Measurements from ENCODE around the gene AKNA. TPM values are rescaled to one million over a fixed set of nuclear protein-coding genes. Genes with fewer than 3 reads are reported as not detected.
"Not testable (repeated sequence)": the region's sequence is repeated elsewhere in the genome, so short reads cannot be mapped to it uniquely, and the experiment has no call there.

Gene AKNA
- total RNA-seq, 1 experiment from 2014 or later: 36.2 TPM

- no peak for DNase-seq (ENCODE audit: extremely low read depth, low read depth)
Observed at GRCh38 chr9:114344692-114345091, 43.1 kb downstream of the AKNA start.

GRCh38 chr9:114344188-114344566 lies 43.6 kb downstream of the AKNA start:
- no peak for DNase-seq (ENCODE audit: extremely low read depth, low read depth)

DNA sequence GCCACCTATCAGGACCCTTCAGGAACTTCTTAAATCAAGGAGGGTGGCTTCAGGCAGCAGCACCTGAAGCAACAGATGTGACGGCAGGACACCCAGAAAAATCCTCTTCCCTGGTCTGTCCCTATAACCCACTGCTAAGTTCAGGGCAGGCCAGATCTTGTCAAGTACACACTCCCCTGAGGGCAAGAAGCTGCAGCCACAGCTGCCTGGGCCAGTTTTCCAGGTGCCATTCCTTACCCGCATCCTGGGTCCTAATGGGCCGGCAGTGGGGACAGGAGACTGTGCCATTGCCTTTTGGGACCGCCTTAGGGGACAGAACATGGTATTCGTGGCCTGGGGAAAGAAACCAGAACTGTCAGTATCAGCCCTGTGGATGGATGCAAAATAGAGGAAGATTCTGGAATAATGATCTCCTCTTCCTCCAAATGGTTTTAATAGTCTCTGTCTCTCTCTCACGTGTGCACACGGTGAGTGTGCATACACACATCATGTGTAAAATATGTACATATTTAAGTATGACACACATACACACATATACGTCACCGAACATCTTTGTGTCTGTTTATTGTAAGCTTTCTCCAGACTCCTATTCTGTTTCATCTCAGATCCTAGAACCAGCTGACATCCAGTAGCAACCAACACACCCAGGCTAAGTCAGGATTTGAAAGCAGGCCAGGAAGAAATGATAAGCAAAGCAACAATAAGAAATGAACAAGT lies 44.2 kb downstream of the AKNA start:
- no peak for DNase-seq (ENCODE audit: extremely low read depth, low read depth)

DNA sequence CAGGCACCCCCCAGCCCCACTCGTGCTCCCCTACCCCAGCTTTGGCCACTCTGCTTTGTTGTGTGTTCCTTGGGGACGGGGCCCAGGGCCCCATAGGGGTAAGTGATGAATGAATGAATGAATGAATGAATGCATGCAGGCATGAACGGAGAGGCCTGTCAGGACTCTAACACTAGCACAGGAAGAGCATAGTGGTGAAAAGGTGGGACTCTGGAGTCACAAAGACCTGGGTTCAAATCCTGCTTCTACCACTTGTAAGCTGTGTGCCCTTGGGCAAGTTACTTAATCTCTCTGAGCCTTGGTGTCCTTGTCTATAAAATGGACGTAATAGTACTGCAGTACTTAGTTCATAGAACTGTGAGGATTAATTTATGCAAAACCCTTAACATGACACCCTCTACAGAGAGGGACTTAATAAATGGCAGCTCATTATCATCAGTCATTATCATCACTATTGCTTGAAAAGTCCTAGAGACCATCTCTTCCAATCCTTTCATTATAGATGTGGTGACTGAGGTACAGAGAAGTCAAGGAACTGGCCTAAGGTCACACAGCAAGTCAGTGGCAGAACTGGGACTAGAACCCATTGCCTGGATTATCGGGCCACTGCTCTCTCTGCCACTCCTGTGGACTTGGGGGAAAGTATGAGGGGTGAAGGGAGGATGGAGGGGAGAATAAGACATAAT lies 44.9 kb downstream of the AKNA start:
- no peak for DNase-seq (ENCODE audit: extremely low read depth, low read depth)

DNA sequence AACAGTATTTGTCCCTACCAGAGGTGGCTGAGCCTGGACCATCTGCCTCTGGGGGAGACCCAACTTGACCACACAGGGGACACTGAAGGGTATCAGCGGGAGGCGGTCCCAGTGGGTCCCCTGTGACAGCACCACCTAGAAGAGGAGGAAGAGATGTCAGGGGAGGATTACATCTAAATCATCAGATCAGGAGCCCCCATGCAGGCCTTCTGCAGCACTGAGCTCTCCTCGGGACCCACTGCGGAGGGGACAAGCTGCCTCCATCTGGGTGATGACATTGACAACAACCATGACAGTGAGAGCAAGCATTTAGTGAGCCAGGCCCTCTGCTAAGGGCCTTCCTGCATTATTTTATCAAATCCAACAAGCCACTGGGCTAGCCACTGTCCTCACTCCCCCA lies 45.8 kb downstream of the AKNA start:
- no peak for DNase-seq (ENCODE audit: extremely low read depth, low read depth)

DNA sequence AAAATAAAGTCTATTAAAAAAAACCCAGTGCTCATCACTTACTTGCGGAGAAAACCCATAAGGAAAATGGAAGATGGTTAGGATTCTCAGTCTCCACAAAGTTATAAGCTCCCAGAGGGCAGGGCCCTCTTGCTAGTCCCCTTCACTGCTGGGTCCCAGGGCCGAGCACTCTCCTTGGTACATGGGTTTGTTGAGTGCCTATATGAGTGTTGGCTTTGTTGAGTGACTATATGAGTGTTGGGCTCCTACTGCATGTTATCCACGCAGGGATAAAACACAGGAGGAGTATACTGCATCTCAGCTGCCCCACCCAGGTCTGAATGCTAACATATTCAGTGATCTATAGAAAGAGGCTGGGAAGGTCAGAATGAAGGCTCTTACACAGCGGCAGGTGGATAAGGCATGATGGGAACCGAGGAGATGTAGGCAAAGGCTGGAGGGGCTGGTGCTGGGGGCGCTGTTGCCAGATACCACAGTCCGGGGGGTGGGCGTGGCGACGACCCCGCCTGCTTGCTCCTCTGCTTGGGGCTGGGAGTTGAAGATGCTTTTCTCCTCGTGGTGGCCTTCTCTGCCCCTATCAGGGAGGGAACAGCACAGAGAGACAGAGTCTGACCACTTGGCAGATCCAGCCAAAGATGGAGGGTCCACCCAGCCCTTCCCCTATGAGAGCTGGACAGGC lies 46.5 kb downstream of the AKNA start:
- no peak for DNase-seq (ENCODE audit: extremely low read depth, low read depth)

- peak; percentile 26 for DNase-seq (ENCODE audit: extremely low read depth, low read depth)
Observed at GRCh38 chr9:114339130-114339908, 48.5 kb downstream of the AKNA start.

DNA sequence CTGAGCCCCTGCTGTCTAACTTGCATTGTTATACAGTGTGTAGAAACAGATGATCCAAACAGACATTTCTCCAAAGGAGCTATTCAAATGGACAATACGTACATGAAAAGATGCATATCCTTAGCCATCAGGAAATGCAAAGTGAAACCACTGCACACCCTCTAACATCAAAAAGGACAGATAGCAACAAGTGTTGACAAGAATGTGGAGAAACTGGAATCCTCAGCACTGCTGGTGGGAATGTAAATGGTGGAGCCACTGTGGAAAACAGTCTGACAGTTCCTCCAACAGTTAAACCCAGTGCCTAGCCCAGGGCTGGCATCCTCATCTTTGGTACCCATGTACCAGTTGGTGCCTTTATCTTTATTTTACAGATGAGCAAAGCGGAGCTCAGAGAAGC lies 49.6 kb downstream of the AKNA start:
- no peak for DNase-seq (ENCODE audit: extremely low read depth, low read depth)

- DNase-seq (ENCODE audit: extremely low read depth, low read depth): no peak
Observed at GRCh38 chr9:114336699-114337395, 50.9 kb downstream of the AKNA start.

DNA sequence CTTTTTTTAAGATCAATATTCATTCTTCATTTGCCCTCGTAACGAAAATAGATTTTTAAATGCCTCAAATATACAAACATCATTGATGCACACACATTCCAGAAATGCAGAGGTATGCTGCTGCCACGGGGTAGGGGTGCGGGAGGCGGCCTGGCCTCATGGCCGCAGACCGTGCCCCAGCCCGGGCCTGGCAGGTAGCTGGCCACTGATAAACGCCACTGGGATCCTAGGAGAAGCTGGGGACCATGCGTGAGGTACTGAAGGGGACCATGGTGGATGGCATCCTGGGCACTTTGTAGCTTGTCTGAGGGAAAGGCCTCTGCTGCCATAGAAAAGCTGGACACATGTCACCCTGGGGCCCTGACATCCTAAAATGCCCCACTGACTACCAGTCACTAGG lies 51.6 kb downstream of the AKNA start:
- DNase-seq (ENCODE audit: extremely low read depth, low read depth): no peak

DNA sequence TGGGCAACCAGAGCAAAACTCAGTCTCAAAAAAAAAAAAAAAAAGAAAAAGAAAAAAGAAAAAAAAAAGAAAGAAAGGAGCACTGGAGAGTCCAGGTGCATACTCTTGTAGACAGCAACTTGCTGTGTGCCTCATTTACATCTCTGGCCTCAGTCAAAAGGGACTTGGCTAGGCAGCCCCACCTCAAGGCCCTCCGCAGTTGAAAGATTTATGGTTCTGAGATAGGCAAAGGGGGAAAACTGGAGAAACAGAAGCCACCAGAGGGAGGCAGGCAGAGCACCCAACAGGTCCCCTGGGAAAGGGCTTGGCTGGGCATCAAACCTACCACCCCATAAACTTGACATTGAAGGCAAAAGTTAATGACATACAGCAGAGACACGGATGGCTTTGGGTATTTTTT lies 52.0 kb downstream of the AKNA start:
- DNase-seq (ENCODE audit: extremely low read depth, low read depth): no peak

GRCh38 chr9:114334490-114334889 lies 53.3 kb downstream of the AKNA start:
- no peak for DNase-seq (ENCODE audit: extremely low read depth, low read depth)

DNA sequence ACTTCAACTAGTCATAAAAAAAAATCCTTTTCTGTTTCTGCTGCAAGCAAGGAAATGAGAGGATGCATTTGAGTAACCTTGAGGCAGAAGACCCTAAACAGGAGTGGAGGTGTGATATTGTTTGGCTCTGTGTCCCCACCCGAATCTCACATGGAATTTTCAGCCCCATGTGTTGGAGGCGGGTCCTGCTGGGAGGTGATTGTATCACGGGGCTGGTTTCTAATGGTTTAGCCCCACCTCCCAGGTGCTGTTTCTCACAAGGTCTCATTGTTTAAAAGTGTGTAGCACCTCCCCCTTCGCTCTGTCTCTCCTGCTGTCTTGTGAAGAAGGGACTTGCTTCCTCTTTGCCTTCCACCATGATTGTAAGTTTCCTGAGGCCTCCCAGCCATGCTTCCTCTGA lies 54.1 kb downstream of the AKNA start:
- DNase-seq (ENCODE audit: extremely low read depth, low read depth): not testable (repeated sequence)

DNA sequence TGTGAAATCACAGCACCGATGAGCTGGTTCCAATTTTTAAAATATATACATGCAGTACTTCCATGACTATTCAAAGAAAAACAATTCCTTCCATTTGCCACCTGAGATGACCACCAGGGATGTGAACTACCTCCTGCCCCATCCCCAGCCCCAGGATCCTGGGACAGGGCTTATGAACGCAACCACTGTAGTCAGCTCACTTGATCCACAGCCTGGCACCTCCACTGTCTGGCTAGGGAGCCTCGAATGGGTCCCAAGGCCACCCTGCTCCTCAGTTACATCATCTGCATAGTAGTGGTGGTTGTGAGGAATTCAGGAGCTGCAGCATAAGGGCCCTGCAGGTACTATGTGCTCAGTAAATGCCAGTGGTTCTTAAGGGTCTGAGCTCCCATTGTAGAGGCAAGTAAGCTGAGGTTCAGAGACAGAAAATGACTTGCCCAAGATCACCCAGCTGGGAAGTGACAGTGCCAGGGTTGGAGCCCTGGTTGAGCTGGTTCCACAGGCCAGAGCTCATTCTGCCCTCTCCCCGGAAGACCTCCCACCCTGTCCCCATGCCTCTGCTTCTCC lies 55.2 kb downstream of the AKNA start:
- not testable (repeated sequence) for DNase-seq (ENCODE audit: extremely low read depth, low read depth)

GRCh38 chr9:114331229-114332195 lies 56.3 kb downstream of the AKNA start:
- not testable (repeated sequence) for DNase-seq (ENCODE audit: extremely low read depth, low read depth)

- no peak for DNase-seq (ENCODE audit: extremely low read depth, low read depth)
Observed at GRCh38 chr9:114330636-114331035, 57.1 kb downstream of the AKNA start.

DNA sequence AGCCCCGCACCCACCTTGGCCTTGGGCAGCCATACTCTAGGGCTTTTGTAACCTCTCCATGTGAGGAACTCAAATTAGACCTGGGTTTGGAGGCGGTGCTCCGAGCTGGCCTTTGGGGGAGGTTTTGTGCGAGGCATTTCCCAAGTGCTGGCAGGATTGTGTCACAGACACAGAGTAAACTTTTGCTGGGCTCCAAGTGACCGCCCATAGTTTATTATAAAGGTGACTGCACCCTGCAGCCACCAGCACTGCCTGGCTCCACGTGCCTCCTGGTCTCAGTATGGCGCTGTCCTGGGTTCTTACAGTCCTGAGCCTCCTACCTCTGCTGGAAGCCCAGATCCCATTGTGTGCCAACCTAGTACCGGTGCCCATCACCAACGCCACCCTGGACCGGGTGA lies 58.2 kb downstream of the AKNA start, which contains the start of gene ORM2:
TSS of gene ORM2 (plus strand) at position 245 of the 398 bp plus-strand sequence. CDS start at position 281, 36 bp downstream.
- not testable (repeated sequence) for DNase-seq (ENCODE audit: extremely low read depth, low read depth)

DNA sequence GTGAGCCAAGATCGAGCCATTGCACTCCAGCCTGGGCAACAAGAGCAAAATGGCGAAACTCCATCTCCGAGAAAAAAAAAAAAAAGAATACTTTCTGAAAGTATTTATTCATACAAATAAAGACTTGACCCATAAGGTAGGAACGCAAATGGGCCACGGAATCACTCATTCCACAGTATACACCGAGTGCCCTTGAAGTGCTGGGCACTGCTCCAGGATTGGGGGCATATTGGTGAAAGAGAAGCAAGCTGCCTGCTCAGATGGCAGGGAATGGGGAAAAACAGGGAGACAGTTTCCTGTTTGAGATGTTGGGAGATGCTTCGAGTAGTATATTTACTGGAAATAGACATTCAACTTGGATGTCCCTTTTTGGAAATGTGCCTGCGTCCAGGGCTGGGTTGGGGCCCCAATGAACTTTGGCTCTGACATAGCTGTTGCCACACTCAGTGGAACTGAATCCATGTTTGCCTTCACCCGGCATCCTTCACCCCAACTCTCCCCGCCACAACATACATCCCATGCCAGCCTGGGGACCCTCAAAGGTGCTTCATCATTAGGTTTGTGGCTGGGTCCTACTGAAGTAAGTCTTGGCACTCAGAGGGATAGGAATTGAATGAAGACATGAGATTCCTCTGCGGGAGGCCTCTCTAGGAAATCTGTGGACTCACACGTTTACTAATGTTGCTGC lies 58.7 kb downstream of the AKNA start:
- not testable (repeated sequence) for DNase-seq (ENCODE audit: extremely low read depth, low read depth)
